ENCODE results near the gene MEGF6. TPM values are rescaled to one million over a fixed set of nuclear protein-coding genes. Genes with fewer than 3 reads are reported as not detected.

Gene MEGF6
- total RNA-seq, 1 experiment from 2014 or later, result 21.3 TPM

DNA sequence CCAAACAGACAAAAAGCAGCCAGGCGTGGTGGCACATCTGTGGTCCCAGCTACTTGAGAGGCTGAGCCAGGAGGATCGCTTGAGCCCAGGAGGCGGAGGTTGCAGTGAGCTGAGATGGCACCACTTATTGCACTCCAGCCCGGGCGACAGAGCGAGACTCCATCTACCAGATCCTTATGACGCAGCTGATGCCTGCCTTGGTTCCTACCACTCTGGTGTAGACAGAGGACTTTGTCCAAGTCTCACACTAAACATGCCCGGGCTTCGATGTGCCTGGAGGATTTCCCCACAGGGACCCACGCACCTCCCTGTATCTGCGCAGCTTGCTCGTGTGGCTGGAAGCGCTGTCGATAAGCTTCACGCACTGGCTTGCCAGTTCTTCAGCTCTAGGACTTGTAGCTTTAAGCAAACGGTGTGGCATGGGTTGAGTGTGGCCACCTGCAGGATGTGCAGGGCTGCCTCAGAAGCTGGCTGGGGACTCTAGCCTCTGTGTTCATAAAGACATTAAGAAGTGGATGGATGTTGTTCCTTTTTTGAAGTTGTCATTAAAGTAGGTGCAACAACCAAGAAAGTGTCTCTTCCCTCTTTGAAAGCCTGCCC lies 18.4 kb upstream of the MEGF6 start:
- Histone ChIP-seq H3K9me3 (ENCODE audit: control insufficient read depth, low read depth, low read length) (no peaks in the 10 kb centered on the region), H2AFZ (ENCODE audit: low read length) (no peak overlapping the region), H2BK5ac (ENCODE audit: insufficient read length, low read length) (no peak overlapping the region), H3K23me2 (ENCODE audit: insufficient read length, low read depth, low read length, poor library complexity, severe bottlenecking) (no peaks in the 10 kb centered on the region), H3K79me2 (ENCODE audit: insufficient read depth, low read length) (no peaks in the 10 kb centered on the region), H3K18ac (ENCODE audit: insufficient read length, low read depth, low read length) (no peak overlapping the region), H3K14ac (ENCODE audit: insufficient read depth, low read length) (no peak overlapping the region), H2AK5ac (ENCODE audit: insufficient read length, low read length) (no peak overlapping the region), H3K4ac (ENCODE audit: low read depth, low read length) (no peak overlapping the region), H3K4me2 (ENCODE audit: insufficient read depth, insufficient read length, low read length) (no peak overlapping the region), H3K56ac (ENCODE audit: insufficient read length, low read depth, low read length) (no peak overlapping the region), H4K5ac (ENCODE audit: insufficient read length, low read depth, low read length) (no peak overlapping the region), H3T11ph (ENCODE audit: low read length) (no peak overlapping the region), H3K4me1 (ENCODE audit: insufficient read depth, low read length) (no peaks in the 10 kb centered on the region), H4K20me1 (ENCODE audit: control insufficient read depth, insufficient read depth, insufficient read length) (no peaks in the 10 kb centered on the region), H2BK12ac (ENCODE audit: insufficient read length, low read depth, low read length) (no peak overlapping the region), H3K27me3 (ENCODE audit: insufficient read depth, low read length) (no peaks in the 10 kb centered on the region), H4K8ac (replicated peaks; ENCODE audit: insufficient read length, low read depth, low read length) (no peak overlapping the region), H4K91ac (ENCODE audit: insufficient read length, low read depth, low read length) (no peak overlapping the region), H3K9ac (ENCODE audit: extremely low read depth, insufficient read length, low read length) (no peak overlapping the region), H2BK20ac (ENCODE audit: low read depth, low read length, poor library complexity, severe bottlenecking) (no peak overlapping the region), H3K27ac (ENCODE audit: insufficient read length, low read depth, low read length) (no peak overlapping the region), H2BK15ac (ENCODE audit: low read depth, low read length) (no peak overlapping the region), H3K79me1 (ENCODE audit: insufficient read depth, low read depth, low read length, poor library complexity, severe bottlenecking) (no peaks in the 10 kb centered on the region), H3K23ac (ENCODE audit: insufficient read length, low read depth, low read length) (no peak overlapping the region), H2BK120ac (ENCODE audit: low read depth, low read length, poor library complexity, severe bottlenecking) (no peak overlapping the region)
- no CpG with 5 or more reads among the region's 16 CpGs for WGBS (ENCODE audit: extremely low coverage, insufficient read length, low lambda C conversion rate)
- H3K4me3 Mint-ChIP-seq, result no peak overlapping the region; a peak in 1 of 5 replicates
- no peaks in the 10 kb centered on the region for H3K9me3 Mint-ChIP-seq
- H3K36me3 Mint-ChIP-seq (ENCODE audit: insufficient read depth in 1 of 3, low read depth in 3 of 3), result peaks cover 4 to 48% (median 40%) of the 10 kb centered on the region in 3 experiments
- H3K27ac Mint-ChIP-seq, result no peak overlapping the region
- TF ChIP-seq CTCF (conservative IDR thresholded peaks at IDR 0.05), result no peak
- peaks cover 8 to 22% of the 10 kb centered on the region in 2 experiments for H3K4me1 Mint-ChIP-seq
- H3K27me3 Mint-ChIP-seq (ENCODE audit: low read depth), result no peaks in the 10 kb centered on the region
- no peak for DNase-seq
